Measurements from ENCODE around the gene SPATA33.

SPATA33 gene

DNA sequence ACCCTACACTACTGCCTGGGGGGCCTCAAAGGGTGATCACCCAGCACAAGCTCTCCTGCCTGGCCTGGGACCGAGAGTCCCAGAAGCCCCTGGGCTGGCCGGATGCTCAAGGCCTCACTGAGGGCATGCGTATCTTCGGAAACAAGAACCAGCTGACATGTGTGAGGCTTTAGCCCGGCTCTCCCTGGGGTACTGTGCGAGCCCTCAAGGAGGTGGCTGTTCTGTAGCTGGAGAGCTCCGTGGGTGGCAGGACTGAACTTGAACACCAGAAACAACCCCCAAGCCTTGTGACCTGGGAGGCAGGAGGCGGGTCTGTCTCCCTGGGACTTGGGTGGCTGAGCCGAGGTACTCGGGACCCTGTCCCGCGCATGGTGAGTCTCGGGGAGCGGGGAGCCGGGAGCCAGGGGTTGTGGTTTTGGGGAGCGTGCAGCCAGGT lies 37.2 kb upstream of the SPATA33 start:
- H3K79me2 ChIP-seq (ENCODE audit: low read length): no peaks in the 10 kb centered on the region
- no peak for DNase-seq
- H3K4me3 ChIP-seq (ENCODE audit: low read length): no peak overlapping the region
- no peaks in the 10 kb centered on the region for H3K36me3 ChIP-seq (replicated peaks; ENCODE audit: insufficient read depth, low read length)
- H3K9ac ChIP-seq (ENCODE audit: low read length): no peak overlapping the region
- H4K20me1 ChIP-seq (ENCODE audit: insufficient read depth, low read length): no peaks in the 10 kb centered on the region
- TF ChIP-seq EZH2phosphoT487 (IDR thresholded peaks at IDR 0.05; ENCODE audit: low read length) (no peak), EZH2 (optimal IDR thresholded peaks at IDR 0.05; ENCODE audit: low read depth, low read length) (no peak)
- TF ChIP-seq, protein P1, sequence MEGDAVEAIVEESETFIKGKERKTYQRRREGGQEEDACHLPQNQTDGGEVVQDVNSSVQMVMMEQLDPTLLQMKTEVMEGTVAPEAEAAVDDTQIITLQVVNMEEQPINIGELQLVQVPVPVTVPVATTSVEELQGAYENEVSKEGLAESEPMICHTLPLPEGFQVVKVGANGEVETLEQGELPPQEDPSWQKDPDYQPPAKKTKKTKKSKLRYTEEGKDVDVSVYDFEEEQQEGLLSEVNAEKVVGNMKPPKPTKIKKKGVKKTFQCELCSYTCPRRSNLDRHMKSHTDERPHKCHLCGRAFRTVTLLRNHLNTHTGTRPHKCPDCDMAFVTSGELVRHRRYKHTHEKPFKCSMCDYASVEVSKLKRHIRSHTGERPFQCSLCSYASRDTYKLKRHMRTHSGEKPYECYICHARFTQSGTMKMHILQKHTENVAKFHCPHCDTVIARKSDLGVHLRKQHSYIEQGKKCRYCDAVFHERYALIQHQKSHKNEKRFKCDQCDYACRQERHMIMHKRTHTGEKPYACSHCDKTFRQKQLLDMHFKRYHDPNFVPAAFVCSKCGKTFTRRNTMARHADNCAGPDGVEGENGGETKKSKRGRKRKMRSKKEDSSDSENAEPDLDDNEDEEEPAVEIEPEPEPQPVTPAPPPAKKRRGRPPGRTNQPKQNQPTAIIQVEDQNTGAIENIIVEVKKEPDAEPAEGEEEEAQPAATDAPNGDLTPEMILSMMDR (IDR thresholded peaks at IDR 0.05; ENCODE audit: low read length): no peak
- no peak overlapping the region for H3K4me2 ChIP-seq (ENCODE audit: low read depth, low read length)
- no peaks in the 10 kb centered on the region for H3K9me2 ChIP-seq (replicated peaks; ENCODE audit: insufficient read depth, low read length)
- no peaks in the 10 kb centered on the region for H3K9me3 ChIP-seq (replicated peaks; ENCODE audit: insufficient read depth, low read length)
- no peaks in the 10 kb centered on the region for H3F3A ChIP-seq (ENCODE audit: insufficient read depth, low read length)
- H3K27me3 ChIP-seq (replicated peaks; ENCODE audit: insufficient read depth, low read length): peaks cover 21% of the 10 kb centered on the region
- H3K4me1 ChIP-seq (ENCODE audit: low read length): no peaks in the 10 kb centered on the region
- no peak overlapping the region for H3K27ac ChIP-seq (ENCODE audit: low read length)
- no peak overlapping the region for H2AFZ ChIP-seq (ENCODE audit: low read length)

DNA sequence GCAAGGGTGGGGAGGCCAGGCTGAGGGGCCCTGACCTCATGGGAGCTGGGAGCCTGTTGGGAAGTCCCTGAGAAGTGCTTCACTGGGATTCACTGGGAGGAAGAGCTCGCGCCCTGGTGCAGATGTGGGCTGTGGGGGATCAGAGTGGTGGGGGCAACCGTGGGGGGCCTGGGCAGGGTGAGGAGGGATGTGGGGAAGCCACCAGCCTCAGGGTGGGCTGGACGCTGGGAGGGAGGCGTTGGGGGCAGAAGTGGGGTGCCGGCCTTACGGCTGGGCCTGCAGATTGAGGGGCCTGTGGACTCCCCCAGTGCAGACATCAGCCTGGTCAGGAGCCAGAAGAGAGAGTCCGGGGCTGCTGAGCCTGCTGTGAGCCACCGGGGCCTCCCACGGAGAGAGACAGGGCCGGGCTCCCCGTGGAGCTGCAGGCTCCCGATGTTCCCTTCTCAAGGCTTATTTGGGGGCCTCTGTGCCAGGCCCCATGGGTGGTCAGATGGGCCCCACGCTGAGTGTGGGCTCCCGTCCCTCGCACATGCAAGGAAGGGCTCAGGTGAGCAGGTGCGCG lies 36.4 kb upstream of the SPATA33 start:
- H3K4me3 ChIP-seq (ENCODE audit: low read length): no peak overlapping the region
- DNase-seq: no peak
- H3K4me2 ChIP-seq (ENCODE audit: low read depth, low read length): no peak overlapping the region
- no peaks in the 10 kb centered on the region for H3F3A ChIP-seq (ENCODE audit: insufficient read depth, low read length)
- no peaks in the 10 kb centered on the region for H4K20me1 ChIP-seq (ENCODE audit: insufficient read depth, low read length)
- no peaks in the 10 kb centered on the region for H3K9me2 ChIP-seq (replicated peaks; ENCODE audit: insufficient read depth, low read length)
- peaks cover 26% of the 10 kb centered on the region for H3K27me3 ChIP-seq (replicated peaks; ENCODE audit: insufficient read depth, low read length)
- H2AFZ ChIP-seq (ENCODE audit: low read length): no peak overlapping the region
- no peaks in the 10 kb centered on the region for H3K4me1 ChIP-seq (ENCODE audit: low read length)
- no peak for TF ChIP-seq EZH2phosphoT487 (IDR thresholded peaks at IDR 0.05; ENCODE audit: low read length)
- no peak for TF ChIP-seq EZH2 (optimal IDR thresholded peaks at IDR 0.05; ENCODE audit: low read depth, low read length)
- TF ChIP-seq, protein P1 (IDR thresholded peaks at IDR 0.05; ENCODE audit: low read length): no peak
- no peaks in the 10 kb centered on the region for H3K36me3 ChIP-seq (replicated peaks; ENCODE audit: insufficient read depth, low read length)
- H3K9me3 ChIP-seq (replicated peaks; ENCODE audit: insufficient read depth, low read length): no peaks in the 10 kb centered on the region
- H3K9ac ChIP-seq (ENCODE audit: low read length): no peak overlapping the region
- no peak overlapping the region for H3K27ac ChIP-seq (ENCODE audit: low read length)
- H3K79me2 ChIP-seq (ENCODE audit: low read length): no peaks in the 10 kb centered on the region

DNA sequence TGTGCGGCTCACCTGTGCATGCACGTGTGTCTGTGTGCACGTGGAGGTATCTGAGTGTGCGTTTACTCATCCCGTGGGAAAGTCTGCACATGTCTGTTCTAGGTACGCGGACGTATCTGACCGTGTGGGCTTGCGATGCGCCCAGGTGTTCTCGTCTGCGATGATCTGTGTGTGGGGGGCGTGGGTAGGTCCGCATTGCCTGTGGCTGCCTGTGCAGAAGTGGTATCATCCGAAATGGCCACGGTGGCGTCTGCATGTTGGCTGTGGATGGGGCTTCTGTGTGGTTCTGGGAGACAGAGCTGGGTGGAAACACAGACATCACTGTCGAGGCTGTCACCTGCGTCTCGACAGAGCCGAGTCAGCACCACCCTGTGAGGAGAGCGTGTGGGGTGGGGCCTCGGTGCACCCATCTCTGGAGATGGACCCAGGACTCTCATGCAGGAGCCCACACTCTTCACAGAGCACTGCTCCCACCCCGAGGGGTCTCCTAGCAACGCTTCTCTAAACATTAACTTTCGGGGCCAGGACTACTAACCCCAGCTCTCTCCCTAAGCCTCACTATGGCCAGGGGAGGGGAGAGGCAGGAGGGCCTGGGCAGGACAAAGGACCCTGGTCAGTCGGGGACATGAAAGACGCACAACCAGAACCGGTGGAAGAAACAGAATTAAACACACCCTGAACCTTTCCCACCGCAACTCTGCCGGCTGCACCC lies 35.8 kb upstream of the SPATA33 start:
- no peak for DNase-seq
- Histone ChIP-seq H3K4me3 (ENCODE audit: low read length) (no peak overlapping the region), H3K9me2 (replicated peaks; ENCODE audit: insufficient read depth, low read length) (no peaks in the 10 kb centered on the region), H3F3A (ENCODE audit: insufficient read depth, low read length) (no peaks in the 10 kb centered on the region), H3K9me3 (replicated peaks; ENCODE audit: insufficient read depth, low read length) (no peaks in the 10 kb centered on the region), H3K4me2 (ENCODE audit: low read depth, low read length) (no peak overlapping the region), H2AFZ (ENCODE audit: low read length) (no peak overlapping the region), H3K79me2 (ENCODE audit: low read length) (no peaks in the 10 kb centered on the region), H3K4me1 (ENCODE audit: low read length) (no peaks in the 10 kb centered on the region), H3K27me3 (replicated peaks; ENCODE audit: insufficient read depth, low read length) (peaks cover 26% of the 10 kb centered on the region), H3K9ac (ENCODE audit: low read length) (no peak overlapping the region), H3K27ac (ENCODE audit: low read length) (no peak overlapping the region), H3K36me3 (replicated peaks; ENCODE audit: insufficient read depth, low read length) (no peaks in the 10 kb centered on the region), H4K20me1 (ENCODE audit: insufficient read depth, low read length) (no peaks in the 10 kb centered on the region)
- no peak for TF ChIP-seq EZH2 (optimal IDR thresholded peaks at IDR 0.05; ENCODE audit: low read depth, low read length)
- no peak for TF ChIP-seq EZH2phosphoT487 (IDR thresholded peaks at IDR 0.05; ENCODE audit: low read length)
- TF ChIP-seq, protein P1 (IDR thresholded peaks at IDR 0.05; ENCODE audit: low read length): no peak

Measured in MM.1S (cell line).